MM.1S (cell line): ENCODE data around the gene ABHD16A.

Source experiments
- EZH2 ChIP-seq: fragments of 300-600 bp; sonication (generic); optimal IDR thresholded peaks from 2 replicates; pipeline ENCODE3; 2017; ENCODE audit warnings: low read depth, mild to moderate bottlenecking, antibody characterized with exemption, low read length, mixed read lengths
- EZH2phosphoT487 ChIP-seq: fragments of 300-600 bp; sonication (generic); IDR thresholded peaks from 2 replicates; pipeline ENCODE4 v1.6.1; 2018; ENCODE audit warnings: antibody characterized with exemption, low read length
- TF ChIP-seq, protein P1 (sequence below): fragments of 300-600 bp; sonication (generic); IDR thresholded peaks from 2 replicates; pipeline ENCODE4 v1.5.1; 2016; ENCODE audit warnings: antibody characterized with exemption, low read length, mixed read lengths

DNA sequence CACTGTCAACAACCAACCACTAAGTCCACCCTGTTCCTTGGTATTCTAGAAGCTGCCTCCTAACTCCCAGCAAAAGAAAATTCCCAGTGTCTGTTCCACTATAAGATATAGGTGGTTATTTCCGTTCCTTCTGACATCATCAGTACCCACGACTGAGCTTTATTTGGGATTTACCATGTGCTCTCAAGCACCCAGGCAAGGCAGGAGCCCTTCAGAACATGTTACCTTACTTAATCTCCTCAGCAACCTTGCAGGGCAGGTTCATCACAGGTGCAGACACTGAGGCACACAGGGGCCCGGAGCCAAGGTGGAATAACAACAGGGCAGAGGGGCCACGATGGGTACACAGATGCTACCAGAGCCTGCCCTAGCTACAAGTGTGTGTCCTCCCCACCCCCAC lies 10.8 kb downstream of the ABHD16A start:
- TF ChIP-seq, protein P1, sequence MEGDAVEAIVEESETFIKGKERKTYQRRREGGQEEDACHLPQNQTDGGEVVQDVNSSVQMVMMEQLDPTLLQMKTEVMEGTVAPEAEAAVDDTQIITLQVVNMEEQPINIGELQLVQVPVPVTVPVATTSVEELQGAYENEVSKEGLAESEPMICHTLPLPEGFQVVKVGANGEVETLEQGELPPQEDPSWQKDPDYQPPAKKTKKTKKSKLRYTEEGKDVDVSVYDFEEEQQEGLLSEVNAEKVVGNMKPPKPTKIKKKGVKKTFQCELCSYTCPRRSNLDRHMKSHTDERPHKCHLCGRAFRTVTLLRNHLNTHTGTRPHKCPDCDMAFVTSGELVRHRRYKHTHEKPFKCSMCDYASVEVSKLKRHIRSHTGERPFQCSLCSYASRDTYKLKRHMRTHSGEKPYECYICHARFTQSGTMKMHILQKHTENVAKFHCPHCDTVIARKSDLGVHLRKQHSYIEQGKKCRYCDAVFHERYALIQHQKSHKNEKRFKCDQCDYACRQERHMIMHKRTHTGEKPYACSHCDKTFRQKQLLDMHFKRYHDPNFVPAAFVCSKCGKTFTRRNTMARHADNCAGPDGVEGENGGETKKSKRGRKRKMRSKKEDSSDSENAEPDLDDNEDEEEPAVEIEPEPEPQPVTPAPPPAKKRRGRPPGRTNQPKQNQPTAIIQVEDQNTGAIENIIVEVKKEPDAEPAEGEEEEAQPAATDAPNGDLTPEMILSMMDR = no peak
- TF ChIP-seq EZH2 = no peak
- TF ChIP-seq EZH2phosphoT487 = no peak
